ENCODE results near the gene CNTN4. TPM values are rescaled to one million over a fixed set of nuclear protein-coding genes. Genes with fewer than 3 reads are reported as not detected.

Gene CNTN4
- total and polyA plus RNA-seq, 7 donors = 0.17 to 3.2 (median 0.42) TPM

- intact Hi-C loops (cut with DNase I) = no loop called here
- H3K27ac ChIP-seq = no peak overlapping the region
- H3K27me3 ChIP-seq (ENCODE audit: insufficient read depth in 3 of 3, low read length in 2 of 3) = no peaks in the 10 kb centered on the region
- DNase-seq (no peak), ATAC-seq (no peak)
- no peaks in the 10 kb centered on the region for H3K4me1 ChIP-seq
- H3K4me3 ChIP-seq = no peak overlapping the region
- WGBS, 3 donors = 23 to 30% (median 25%) methylated on average over 2 of the region's 2 CpGs
- TF ChIP-seq CTCF (IDR thresholded peaks at IDR 0.05) = no peak
- no peaks in the 10 kb centered on the region for H3K9me3 ChIP-seq
- H3K36me3 ChIP-seq (ENCODE audit: insufficient read depth in 1 of 2, low read depth in 1 of 2) = no peaks in the 10 kb centered on the region
Observed at GRCh38 chr3:2458816-2459215, 360.1 kb downstream of the CNTN4 start.

- Histone ChIP-seq H3K4me1 (no peaks in the 10 kb centered on the region), H3K36me3 (ENCODE audit: insufficient read depth in 1 of 2, low read depth in 1 of 2) (no peaks in the 10 kb centered on the region), H3K27ac (no peak overlapping the region), H3K9me3 (no peaks in the 10 kb centered on the region), H3K4me3 (no peak overlapping the region), H3K27me3 (ENCODE audit: insufficient read depth in 3 of 3, low read length in 2 of 3) (no peaks in the 10 kb centered on the region)
- intact Hi-C loops (cut with DNase I) = no loop called here
- ATAC-seq = no peak
- no peak for DNase-seq
- no peak for TF ChIP-seq CTCF (IDR thresholded peaks at IDR 0.05)
- 67 to 75% (median 68%) methylated on average over 1 of the region's 1 CpG for WGBS, 3 donors
Observed at GRCh38 chr3:2465842-2466241, 367.2 kb downstream of the CNTN4 start.

GRCh38 chr3:2468816-2469215, 370.1 kb downstream of the CNTN4 start:
- Histone ChIP-seq H3K9me3 (no peaks in the 10 kb centered on the region), H3K27me3 (ENCODE audit: insufficient read depth in 3 of 3, low read length in 2 of 3) (no peaks in the 10 kb centered on the region), H3K4me1 (no peaks in the 10 kb centered on the region), H3K4me3 (no peak overlapping the region), H3K36me3 (ENCODE audit: insufficient read depth in 1 of 2, low read depth in 1 of 2) (no peaks in the 10 kb centered on the region), H3K27ac (no peak overlapping the region)
- WGBS, 3 donors = 73 to 77% (median 77%) methylated on average over 4 of the region's 4 CpGs
- ATAC-seq (no peak), DNase-seq (no peak)
- intact Hi-C loops (cut with DNase I) = no loop called here
- no peak for TF ChIP-seq CTCF (IDR thresholded peaks at IDR 0.05)

- H3K27ac ChIP-seq = no peak overlapping the region
- H3K27me3 ChIP-seq (ENCODE audit: insufficient read depth in 3 of 3, low read length in 2 of 3) = no peaks in the 10 kb centered on the region
- intact Hi-C loops (cut with DNase I) = no loop called here
- H3K36me3 ChIP-seq (ENCODE audit: insufficient read depth in 1 of 2, low read depth in 1 of 2) = no peaks in the 10 kb centered on the region
- no peak overlapping the region for H3K4me3 ChIP-seq
- H3K4me1 ChIP-seq = no peaks in the 10 kb centered on the region
- TF ChIP-seq CTCF (IDR thresholded peaks at IDR 0.05) = no peak
- ATAC-seq (no peak), DNase-seq (no peak)
- H3K9me3 ChIP-seq = no peaks in the 10 kb centered on the region
Observed at GRCh38 chr3:2476996-2477395, 378.3 kb downstream of the CNTN4 start.

- H3K4me3 ChIP-seq = no peak overlapping the region
- DNase-seq = no peak
- H3K36me3 ChIP-seq (ENCODE audit: insufficient read depth in 1 of 2, low read depth in 1 of 2) = no peaks in the 10 kb centered on the region
- intact Hi-C loops (cut with DNase I) = no loop called here
- H3K27me3 ChIP-seq (ENCODE audit: insufficient read depth in 3 of 3, low read length in 2 of 3) = no peaks in the 10 kb centered on the region
- ATAC-seq = no peak
- no peaks in the 10 kb centered on the region for H3K4me1 ChIP-seq
- no peaks in the 10 kb centered on the region for H3K9me3 ChIP-seq
- 71 to 77% (median 71%) methylated on average over 5 of the region's 5 CpGs for WGBS, 3 donors
- no peak for TF ChIP-seq CTCF (IDR thresholded peaks at IDR 0.05)
- H3K27ac ChIP-seq = no peak overlapping the region
Observed at GRCh38 chr3:2477620-2478019, 379.0 kb downstream of the CNTN4 start.

Data from psoas muscle (tissue), 8 donors.